Left kidney (tissue), 2 donors: Measurements from ENCODE around the gene PEX12. TPM values are rescaled to one million over a fixed set of nuclear protein-coding genes. Genes with fewer than 3 reads are reported as not detected.
"Not testable (repeated sequence)": the region's sequence is repeated elsewhere in the genome, so short reads cannot be mapped to it uniquely, and the experiment has no call there.

Experiments used
- DNase-seq: peaks from one replicate; pipeline ENCODE4 v3.0.0-alpha.2; 2013
- polyA plus RNA-seq: library from polyadenylated mRNA; unstranded; fragments of 120-200 nt; gene quantifications from one replicate; pipeline ENCODE4 v1.2.1, GENCODE V29; 2013; ENCODE audit not compliant: insufficient read length

Gene PEX12
- polyA plus RNA-seq, 1 donor: 10.1 TPM

DNA sequence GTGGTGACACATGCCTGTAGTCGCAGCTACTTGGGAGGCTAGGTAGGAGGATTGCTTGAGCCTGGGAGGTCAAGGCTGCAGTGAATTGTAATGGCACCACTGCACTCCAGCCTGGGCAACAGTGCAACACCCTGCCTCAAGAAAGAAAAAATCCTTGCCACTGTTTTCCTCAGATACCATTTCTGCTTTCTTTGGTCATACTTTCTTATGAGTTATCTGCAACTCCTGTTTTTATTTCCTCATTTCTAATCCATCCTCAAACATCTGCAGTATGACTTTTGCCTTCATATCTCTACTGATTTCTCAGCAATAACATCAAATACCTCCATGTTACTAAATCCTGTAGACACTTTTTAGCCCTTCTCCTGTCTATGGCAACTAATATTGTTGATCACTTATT is 5.7 kb upstream of the PEX12 start:
- no peak for DNase-seq

DNA sequence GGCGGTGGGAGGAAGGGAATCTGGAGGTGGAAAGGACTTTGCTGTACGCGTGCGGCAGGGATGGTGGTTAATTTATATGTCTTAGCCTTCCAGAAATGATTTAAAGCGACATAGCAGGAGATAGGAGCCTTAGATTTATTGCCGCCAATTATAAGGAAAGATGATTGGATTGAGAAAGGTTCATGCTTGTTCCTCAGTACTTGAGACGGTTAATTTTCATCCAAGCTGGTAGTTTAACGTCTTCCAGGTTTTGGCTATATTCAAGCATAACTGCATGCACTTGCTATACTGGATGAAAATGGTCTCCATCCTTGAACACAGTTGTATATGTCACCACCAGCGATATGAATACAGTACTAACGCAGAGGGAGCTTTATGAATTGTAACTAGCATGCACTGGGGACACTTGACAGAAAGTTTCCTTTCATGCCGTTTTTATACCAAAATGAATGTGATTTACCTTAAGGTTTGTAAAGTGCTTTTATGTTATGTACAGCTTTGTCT is 610 bp upstream of the PEX12 start:
- DNase-seq: no peak

DNA sequence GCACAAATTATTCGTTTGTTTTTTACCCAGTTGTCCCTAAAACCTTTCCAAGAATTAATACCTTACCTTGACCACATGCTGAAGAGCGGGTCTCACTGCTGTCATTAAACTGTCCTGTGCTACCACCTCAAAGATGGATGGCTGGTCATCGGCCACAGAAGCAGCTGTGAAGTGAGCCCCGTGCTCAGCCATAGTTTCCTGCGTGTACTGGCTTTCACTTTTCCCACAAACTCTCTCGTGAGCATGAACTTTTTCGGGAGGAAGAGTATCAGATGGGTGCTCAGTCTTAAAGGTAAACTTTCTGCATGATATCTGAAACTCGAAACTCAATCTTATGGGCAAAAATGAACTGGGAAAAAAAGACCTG is 558 bp downstream of the PEX12 start:
- DNase-seq: no peak

DNA sequence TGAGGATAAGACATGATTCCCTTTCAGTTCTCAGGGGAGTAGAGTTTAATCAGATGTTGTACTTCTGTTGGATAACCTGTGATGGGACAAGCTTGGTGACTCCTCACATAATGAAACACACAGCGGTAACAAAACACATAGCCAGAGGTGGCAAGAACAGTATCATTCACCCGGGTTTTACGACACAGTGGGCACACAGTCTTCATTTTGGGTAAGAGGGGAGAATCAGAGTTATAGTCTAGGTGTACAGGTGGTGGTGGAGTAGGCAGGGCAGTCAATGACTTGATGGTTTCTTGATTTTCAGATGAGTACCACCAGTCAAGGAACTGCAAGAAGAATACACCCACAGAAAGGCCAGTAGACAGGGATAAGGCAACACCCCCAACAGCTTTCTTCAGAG is 2.6 kb downstream of the PEX12 start:
- DNase-seq: no peak

DNA sequence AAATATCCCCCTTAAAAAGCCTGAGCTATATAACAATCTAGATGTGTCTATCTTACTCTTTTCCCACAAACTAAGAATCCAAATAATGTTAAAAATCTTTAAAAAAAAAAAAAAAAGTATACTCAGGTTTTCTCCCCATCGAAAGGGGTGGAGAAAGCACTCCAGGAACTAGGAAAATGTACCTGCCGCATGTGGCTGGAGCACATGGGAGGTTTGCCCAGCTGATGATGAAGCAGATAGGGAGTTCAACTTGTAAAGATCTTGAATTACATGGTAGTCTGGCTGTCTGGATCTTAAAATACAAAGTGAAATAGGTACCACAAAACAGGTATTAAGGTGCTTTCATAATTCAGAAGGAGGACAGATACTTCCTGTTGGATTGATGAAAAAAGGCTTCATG is 9.0 kb downstream of the PEX12 start:
- no peak for DNase-seq

DNA sequence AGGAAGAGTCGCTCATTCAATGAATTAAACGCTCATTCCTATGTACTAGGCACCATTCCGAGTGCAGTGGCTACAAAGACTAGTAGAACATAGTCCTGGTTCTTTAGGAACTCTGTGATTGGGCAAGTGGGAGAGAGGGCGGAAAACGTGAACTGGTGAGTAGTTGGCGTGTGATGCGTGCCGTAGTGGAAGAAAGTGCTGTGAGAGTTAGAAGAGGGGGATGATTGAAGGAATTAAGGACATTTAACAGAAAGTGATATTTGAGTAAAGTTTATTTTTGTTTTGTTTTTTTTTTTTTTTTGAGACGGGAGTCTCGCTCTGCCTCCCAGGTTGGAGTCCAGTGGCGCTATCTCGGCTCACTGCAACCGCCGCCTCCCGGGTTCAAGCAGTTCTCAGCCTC is 9.8 kb downstream of the PEX12 start:
- no peak for DNase-seq

DNA sequence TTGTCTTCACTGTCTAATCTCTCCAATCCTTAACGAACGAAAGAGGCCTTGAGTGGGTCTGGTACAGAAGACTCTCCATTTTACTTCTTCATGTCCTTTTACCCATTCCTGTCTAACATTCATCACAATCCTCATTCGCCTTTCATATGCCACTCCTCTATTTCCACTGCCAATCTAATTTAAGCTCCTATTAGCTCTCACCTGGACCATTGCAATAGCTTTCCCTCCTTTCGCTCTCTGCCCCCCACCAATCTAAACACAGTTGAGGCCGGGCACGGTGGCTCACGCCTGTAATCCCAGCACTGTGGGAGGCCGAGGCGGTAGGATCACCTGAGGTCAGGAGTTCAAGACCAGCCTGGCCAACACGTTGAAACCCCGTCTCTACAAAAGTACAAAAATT is 11.4 kb downstream of the PEX12 start:
- DNase-seq: no peak

DNA sequence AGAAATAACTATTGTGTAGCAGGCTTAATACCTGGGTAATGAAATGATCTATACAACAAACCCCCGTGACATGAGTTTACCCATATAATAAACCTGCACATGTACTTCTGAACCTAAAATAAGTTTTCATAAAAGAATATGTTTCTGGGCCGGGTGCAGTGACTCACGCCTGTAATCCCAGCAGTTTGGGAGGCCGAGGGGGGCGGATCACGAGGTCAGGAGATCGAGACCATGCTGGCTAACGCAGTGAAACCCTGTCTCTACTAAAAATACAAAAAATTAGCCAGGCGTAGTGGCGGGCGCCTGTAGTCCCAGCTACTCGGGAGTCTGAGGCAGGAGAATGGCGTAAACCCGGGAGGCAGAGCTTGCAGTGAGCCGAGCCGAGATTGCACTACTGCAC is 15.2 kb downstream of the PEX12 start:
- DNase-seq: not testable (repeated sequence)

DNA sequence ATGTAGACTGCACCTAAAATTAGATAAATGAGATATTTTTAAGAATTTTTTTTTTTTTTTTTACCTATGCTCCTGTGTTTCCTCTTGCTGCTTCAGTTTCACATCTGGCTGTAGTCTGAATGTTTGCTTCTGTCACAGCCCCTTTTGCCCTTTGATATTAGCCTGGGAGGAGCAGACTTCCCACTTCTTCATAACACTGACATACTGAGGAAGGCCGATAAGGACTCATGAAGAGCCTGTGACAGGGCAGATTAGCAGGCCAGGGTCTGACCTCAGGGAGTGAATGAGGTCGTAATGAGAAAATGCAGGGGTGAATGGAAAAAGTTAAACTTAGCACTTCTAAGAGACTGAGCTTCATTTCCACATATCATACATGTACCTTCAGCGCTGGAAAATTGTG is 17.7 kb downstream of the PEX12 start, which contains the start of gene SLFN14:
Gene SLFN14, minus strand, starts transcription at position 117 of the 400 bp plus-strand sequence. CDS start 2,757 bp downstream, outside the sequence.
- DNase-seq: no peak

DNA sequence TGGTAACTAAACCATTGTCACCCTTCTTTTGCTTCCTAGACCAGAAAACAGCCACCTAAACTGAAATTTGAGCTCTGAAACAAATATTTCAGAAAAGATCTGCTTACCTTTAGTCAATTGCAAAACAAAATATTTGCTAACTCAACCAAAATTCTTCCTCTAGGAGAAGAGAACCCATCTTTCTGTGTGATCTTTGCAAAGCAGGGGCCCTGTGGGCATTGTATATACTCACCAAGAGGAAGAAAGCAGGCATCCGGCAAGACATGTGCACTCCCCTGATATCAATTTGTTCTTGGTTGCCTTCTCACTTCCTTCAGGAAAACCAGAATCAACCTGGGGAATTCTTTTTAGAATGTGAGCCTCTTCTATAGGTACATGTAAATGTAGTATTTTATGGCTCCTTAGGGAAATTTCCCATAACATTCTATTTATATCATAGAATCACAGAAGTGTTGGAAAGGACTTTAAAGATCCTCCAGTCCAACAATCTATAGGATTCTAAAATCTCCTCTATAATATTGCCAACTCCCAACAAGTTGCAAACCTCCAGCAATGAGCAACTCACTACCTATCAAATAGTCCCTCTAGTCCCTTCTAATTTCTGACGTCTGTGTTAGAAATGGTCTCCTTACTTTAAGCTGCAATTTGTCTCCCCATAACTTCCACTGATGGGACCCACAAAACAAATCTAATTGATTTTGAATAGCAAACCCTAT is 18.7 kb downstream of the PEX12 start:
- DNase-seq: no peak

DNA sequence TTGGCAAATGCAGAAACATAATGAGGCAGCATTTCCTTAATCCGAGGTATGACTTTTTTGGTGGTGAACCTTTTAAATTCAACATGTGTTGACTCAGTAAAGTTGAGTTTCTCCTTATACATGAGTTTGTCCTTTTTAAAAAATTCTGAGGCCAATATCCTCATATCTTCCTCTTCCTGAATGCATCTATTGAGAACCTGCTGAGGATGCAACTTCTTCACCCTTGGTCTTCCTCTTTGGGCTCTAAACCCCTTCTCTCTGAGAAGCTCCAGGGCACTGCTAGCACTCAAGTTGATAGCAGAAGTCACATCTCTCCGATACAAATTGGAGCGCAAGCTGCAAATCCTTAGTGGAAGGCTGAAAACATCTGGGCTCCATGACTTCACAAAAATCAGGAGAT is 21.0 kb downstream of the PEX12 start:
- no peak for DNase-seq

DNA sequence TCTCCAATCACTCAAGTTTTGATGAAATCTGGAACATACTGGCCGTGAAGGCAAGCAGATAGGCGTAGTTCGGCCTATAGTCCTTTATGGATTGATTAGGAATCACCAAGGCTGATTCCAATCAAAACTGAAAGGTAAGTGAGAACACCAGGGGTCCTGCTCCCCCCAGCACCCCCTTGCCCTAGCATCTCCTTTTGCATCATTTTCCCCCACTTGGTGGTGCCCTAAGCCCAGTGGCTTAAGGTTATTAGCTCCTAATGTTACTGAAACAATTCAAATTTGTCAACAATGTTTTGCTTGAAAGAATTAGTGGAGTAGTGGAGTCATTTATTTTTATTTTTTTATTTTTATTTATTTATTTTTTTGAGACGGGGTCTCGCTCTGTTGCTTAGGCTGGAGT is 22.7 kb downstream of the PEX12 start:
- no peak for DNase-seq

DNA sequence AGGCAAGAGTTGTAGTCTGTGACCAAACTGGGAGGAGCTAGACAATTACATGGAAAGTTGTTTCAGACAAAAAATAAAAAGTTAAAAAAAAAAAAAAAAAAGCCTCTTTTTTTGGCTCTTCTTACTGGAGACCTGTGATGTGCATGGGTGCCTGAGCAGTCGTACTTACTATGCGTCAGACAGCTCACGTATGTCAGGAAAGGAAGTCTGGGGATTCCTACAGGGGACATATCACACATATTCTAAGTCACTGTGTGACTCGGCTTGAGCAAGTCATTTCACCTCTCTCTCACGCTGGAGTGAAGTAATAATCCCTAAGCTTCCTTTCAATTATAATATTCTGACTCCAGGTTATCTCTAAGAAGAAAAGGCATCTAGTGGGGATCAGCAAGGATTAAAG is 23.7 kb downstream of the PEX12 start:
- no peak for DNase-seq

DNA sequence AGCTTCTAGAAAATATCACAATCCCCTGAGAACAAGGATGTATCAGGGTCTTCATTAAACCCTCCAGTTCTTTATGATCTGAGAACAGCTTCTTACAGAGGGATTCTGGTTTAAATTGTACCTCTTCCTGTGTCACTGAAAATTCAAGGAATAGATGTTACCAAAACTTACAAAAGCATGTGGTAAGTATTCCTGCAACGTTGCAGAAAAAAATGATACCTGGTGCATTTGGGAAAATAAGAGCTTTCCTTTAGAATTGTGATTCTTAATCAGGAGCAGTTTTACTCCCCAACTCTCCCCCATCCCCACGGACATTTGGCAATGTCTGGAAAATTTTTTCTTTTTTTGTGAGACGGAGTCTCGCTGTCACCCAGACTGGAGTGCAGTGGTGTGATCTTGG is 25.1 kb downstream of the PEX12 start:
- no peak for DNase-seq

DNA sequence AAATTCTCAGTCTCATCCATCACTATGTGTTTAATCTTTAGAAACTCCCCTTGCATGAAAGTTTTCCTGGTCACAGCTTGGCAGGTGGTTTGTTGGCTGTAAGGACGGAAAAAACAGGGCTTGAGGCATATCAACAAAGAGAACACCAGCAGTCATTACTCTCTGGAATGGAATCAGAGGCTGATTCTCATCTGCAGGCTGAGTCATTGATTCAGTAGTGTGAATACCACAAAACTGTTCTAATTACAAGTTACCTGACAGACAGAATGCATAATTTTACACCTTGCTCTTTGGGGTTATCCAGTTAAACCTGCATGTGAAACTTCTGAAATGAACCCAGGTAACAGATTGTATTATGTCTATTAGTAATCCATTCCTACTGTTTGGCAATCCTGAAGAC is 29.4 kb downstream of the PEX12 start:
- DNase-seq: no peak

DNA sequence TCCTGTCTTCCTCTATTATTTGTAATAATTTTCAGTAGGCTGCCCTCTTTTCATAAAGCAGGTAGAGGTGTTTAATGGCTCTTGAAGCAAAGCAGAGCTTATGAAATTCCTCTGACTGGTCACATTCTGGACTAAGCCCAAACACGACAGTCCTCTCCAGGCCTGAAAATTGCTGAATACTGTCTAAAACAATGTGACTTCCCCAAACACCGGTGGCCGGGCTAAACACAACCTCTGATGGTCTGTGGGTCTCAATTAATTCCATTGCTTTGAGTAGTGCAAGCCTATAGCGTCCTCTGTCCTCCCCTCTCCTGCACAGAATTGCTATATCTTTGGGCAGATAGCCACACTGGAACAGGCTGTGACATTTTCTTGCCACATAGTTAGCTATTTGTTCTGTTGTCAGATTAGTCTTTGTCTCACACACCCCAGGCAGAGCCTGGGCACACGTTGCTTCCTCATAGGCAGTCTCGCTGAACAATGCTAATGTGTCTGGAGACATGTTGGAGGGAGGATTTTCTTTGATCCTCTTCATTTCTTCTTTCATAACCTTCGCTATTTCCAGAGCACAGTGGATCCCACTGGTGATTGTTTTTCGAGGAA is 30.1 kb downstream of the PEX12 start:
- no peak for DNase-seq

DNA sequence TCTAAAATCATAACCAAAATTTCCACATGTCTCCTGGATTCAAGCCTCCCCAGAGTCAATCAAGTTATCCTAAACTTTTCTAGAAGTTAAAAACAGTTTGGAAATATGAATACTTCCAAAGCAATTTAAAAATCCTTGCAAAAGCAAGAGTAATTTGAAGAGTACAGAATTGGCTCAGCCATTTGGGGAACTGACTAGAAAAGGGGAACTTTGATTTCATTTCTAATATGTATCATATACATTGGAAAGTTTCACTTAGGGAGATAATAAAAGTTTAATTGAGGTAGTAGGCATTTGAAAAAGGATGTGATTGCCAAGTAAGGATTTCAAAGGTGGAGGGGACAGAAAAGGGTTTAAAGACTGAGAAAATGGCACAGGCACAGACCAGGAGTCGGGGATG is 31.9 kb downstream of the PEX12 start:
- DNase-seq: no peak

DNA sequence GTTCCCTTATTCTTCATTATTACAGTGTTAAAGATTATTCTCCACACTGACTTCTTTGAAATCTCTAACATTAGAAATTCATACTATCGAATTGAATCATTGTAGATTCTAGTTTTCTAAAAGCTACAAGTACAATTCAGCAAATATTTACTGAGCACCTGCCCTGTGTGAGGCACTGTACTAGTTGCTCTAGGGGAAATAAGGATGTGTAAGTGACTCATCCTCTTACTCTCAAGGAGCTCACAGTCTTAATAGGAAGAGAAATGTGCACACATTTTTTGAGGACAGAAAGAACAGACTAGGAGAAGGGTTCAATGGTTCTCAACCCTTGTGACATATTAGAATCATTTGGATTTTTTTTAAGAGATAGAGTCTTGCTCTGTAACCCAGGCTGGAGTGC is 33.2 kb downstream of the PEX12 start:
- DNase-seq: no peak

DNA sequence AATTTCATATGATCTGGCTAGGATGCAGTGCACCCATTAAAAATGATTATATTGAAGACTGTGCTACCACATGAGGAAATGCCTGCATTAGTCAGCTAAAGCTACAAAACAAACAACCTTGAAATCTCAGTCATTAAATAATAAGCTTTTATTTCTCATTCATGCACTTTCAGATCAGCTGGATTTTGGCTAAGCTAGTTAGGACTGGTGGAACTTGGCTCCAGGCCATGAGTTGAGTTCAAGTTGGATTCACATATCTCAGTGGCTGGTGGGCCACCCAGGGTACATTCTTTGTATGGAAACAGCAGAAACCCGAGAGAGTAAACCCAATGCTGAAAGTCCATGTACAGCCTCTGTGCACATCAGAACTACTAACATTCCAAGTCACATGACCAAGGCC is 34.5 kb downstream of the PEX12 start:
- DNase-seq: no peak

DNA sequence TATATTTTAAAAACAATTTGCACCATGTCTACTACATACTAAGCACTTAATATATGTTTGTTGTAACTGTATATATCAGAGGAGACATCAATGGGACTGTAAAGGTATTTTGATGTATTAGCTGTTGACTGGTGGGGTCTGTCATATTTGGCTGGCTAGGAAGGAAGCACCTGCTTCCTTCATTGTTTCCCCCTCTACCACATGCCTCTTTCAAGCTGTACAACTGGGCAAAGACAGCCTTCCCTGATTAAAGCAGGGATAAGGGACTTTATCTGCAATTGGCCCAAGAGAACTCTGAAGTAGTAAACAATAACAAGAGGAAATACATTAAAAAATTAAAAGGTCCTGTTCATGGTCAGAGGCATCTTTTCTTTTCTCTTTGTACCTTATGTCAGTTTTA is 35.4 kb downstream of the PEX12 start:
- no peak for DNase-seq

DNA sequence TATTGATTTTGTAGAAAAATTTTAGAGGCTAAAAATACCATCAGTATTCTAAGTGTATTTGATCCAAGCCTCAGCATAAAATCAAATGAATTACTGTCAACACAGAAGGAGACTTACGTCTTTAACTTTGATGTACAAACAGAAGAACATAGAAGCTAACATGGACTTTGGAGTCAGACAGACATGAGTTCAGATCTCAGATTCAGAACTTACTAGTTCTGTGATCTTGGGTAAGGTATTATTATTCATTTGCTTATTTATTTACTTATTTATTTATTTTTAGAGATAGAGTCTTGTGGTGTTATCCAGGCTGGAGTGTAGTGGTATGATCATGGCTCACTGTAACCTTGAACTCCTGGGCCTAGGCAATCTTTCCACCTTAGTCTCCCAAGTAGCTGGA is 36.9 kb downstream of the PEX12 start:
- DNase-seq: no peak

DNA sequence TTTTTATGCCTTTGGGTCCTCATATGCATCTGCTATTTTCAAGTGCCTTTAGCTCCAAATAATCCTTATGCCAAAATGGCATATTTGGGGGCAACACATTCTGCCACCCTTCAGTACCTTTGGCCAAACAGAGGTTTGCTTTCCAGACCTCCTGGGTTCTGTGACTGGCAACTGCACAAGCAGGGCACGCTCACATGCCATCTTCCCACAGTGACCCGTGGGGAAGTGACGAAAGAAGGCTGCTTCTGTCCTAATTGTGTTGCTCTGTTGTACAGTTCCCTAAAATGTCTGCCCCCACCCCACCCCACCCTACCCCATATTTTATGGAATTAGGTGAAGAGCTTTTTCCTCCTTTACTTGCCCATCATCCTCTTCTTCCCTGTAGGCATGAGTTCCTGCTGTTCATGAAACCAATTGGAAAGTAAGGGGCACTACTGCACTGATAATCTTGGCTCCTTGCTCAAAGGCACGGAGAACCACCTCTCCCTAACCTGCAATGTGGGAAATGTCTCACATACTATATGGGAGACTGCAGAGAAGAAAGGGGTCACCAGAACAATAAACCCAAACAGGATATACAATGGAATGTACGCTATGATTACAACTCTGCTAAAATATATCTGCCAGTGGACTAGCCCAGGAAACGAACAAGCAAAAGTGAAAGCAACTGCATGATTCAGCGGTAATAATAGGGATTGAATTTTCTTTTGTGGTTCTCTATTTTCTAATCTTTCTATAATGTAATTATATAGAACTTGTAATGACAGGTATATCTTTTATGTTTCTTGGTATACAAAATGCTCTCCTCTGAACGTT is 37.6 kb downstream of the PEX12 start:
- no peak for DNase-seq

DNA sequence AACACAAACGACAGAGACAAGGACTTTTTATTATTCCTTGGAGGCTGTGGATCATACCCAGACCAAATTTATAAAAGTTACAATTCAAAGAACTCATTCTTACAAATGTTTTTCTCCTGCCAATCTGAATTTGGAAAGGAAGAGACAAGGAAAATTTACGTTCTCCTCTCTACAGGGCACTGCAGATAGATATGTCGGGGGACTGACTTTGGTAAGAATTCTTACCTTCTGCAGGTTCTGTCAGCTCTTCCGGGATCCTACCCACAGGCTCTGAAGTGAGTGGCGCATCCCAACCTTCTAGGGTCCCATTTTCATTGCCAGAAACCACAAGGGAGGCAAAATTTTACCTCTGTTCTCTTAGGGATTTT is 38.7 kb downstream of the PEX12 start:
- no peak for DNase-seq
